H9 (cell line): ENCODE data around the gene CPA4. TPM values are rescaled to one million over a fixed set of nuclear protein-coding genes. Genes with fewer than 3 reads are reported as not detected.

Experiments
- DNase-seq: peaks from one replicate; pipeline ENCODE4 v3.0.0-alpha.2; 2017
- H2AFZ ChIP-seq: one replicate; pipeline ENCODE4 v1.6.1; 2013; ENCODE audit warnings: mild to moderate bottlenecking, low read length, control low read depth, moderate library complexity
- H2AK5ac ChIP-seq: 2 replicates; pipeline ENCODE4 v1.6.1; 2013; ENCODE audit warnings: low read length, control low read depth, mixed read lengths; ENCODE audit not compliant: insufficient read length
- H2BK120ac ChIP-seq: one replicate; pipeline ENCODE4 v1.6.1; 2013; ENCODE audit warnings: low read depth, mild to moderate bottlenecking, low read length, control low read depth, inconsistent platforms; ENCODE audit not compliant: poor library complexity, severe bottlenecking
- H2BK12ac ChIP-seq: 2 replicates; pipeline ENCODE4 v1.6.1; 2013; ENCODE audit warnings: low read length, control low read depth, mixed read lengths, low read depth; ENCODE audit not compliant: insufficient read length
- H2BK15ac ChIP-seq: 2 replicates; pipeline ENCODE4 v1.6.1; 2013; ENCODE audit warnings: low read depth, low read length, control low read depth
- H2BK20ac ChIP-seq: one replicate; pipeline ENCODE4 v1.6.1; 2013; ENCODE audit warnings: low read depth, mild to moderate bottlenecking, low read length, control low read depth, inconsistent platforms; ENCODE audit not compliant: poor library complexity, severe bottlenecking
- H2BK5ac ChIP-seq: 2 replicates; pipeline ENCODE4 v1.6.1; 2013; ENCODE audit warnings: low read length, control low read depth, mixed read lengths; ENCODE audit not compliant: insufficient read length
- H3K14ac ChIP-seq: 2 replicates; pipeline ENCODE4 v1.6.1; 2013; ENCODE audit warnings: low read length, control low read depth; ENCODE audit not compliant: insufficient read depth
- H3K18ac ChIP-seq: 2 replicates; pipeline ENCODE4 v1.6.1; 2013; ENCODE audit warnings: low read depth, mild to moderate bottlenecking, mixed read lengths, low read length, control low read depth; ENCODE audit not compliant: insufficient read length
- H3K23ac ChIP-seq: 2 replicates; pipeline ENCODE4 v1.6.1; 2013; ENCODE audit warnings: low read length, control low read depth, mixed read lengths, low read depth; ENCODE audit not compliant: insufficient read length
- H3K23me2 ChIP-seq: 2 replicates; pipeline ENCODE4 v1.6.1; 2013; ENCODE audit warnings: low read depth, mild to moderate bottlenecking, mixed read lengths, low read length, control low read depth; ENCODE audit not compliant: insufficient read length, poor library complexity, severe bottlenecking
- H3K27ac ChIP-seq: 2 replicates; pipeline ENCODE4 v1.5.1; 2013; ENCODE audit warnings: low read length, control low read depth, mixed read lengths, low read depth; ENCODE audit not compliant: insufficient read length
- H3K27me3 ChIP-seq: 2 replicates; pipeline ENCODE4 v1.6.1; 2013; ENCODE audit warnings: low read length, control low read depth, inconsistent platforms; ENCODE audit not compliant: insufficient read depth
- H3K4ac ChIP-seq: 2 replicates; pipeline ENCODE4 v1.6.1; 2013; ENCODE audit warnings: low read depth, mild to moderate bottlenecking, control low read depth, inconsistent platforms, low read length, moderate library complexity
- H3K4me1 ChIP-seq: 2 replicates; pipeline ENCODE4 v1.6.1; 2013; ENCODE audit warnings: low read length, control low read depth, inconsistent platforms; ENCODE audit not compliant: insufficient read depth
- H3K4me2 ChIP-seq: 2 replicates; pipeline ENCODE4 v1.6.1; 2013; ENCODE audit warnings: low read length, control low read depth, mixed read lengths; ENCODE audit not compliant: insufficient read length, insufficient read depth
- H3K56ac ChIP-seq: 2 replicates; pipeline ENCODE4 v1.6.1; 2013; ENCODE audit warnings: low read depth, mild to moderate bottlenecking, mixed read lengths, low read length, control low read depth; ENCODE audit not compliant: insufficient read length
- H3K79me1 ChIP-seq: 2 replicates; pipeline ENCODE4 v1.6.1; 2013; ENCODE audit warnings: low read depth, mild to moderate bottlenecking, moderate library complexity, low read length, control low read depth, inconsistent platforms; ENCODE audit not compliant: insufficient read depth, poor library complexity, severe bottlenecking
- H3K79me2 ChIP-seq: 2 replicates; pipeline ENCODE4 v1.6.1; 2013; ENCODE audit warnings: low read length, control low read depth, inconsistent platforms; ENCODE audit not compliant: insufficient read depth
- H3K9ac ChIP-seq: 2 replicates; pipeline ENCODE4 v1.6.1; 2013; ENCODE audit warnings: low read length, control low read depth, mixed read lengths; ENCODE audit not compliant: insufficient read length; ENCODE audit errors: extremely low read depth
- H3K9me3 ChIP-seq: one replicate; pipeline ENCODE4 v1.6.1; 2013; ENCODE audit warnings: low read depth, low read length, inconsistent platforms; ENCODE audit not compliant: control insufficient read depth
- H3T11ph ChIP-seq: one replicate; pipeline ENCODE4 v1.6.1; 2013; ENCODE audit warnings: mild to moderate bottlenecking, low read length, control low read depth, inconsistent platforms
- H4K20me1 ChIP-seq: one replicate; pipeline ENCODE4 v1.6.1; 2013; ENCODE audit not compliant: control insufficient read depth, insufficient read length, insufficient read depth
- H4K5ac ChIP-seq: 2 replicates; pipeline ENCODE4 v1.6.1; 2013; ENCODE audit warnings: low read depth, mild to moderate bottlenecking, mixed read lengths, low read length, control low read depth; ENCODE audit not compliant: insufficient read length
- H4K8ac ChIP-seq: replicated peaks from 2 replicates; pipeline ENCODE4 v1.6.1; 2013; ENCODE audit warnings: low read length, control low read depth, mixed read lengths, low read depth; ENCODE audit not compliant: insufficient read length
- H4K91ac ChIP-seq: 2 replicates; pipeline ENCODE4 v1.6.1; 2013; ENCODE audit warnings: low read depth, mild to moderate bottlenecking, moderate library complexity, mixed read lengths, low read length, control low read depth; ENCODE audit not compliant: insufficient read length
- H3K27ac Mint-ChIP-seq, 3 experiments: 2 replicates in 2 of 3; 3 replicates in 1 of 3; pipeline ENCODE4 v1.8.0; 2020 to 2021; ENCODE audit warnings: mixed read lengths in 3 of 3, mild to moderate bottlenecking in 1 of 3, moderate library complexity in 1 of 3
- H3K27me3 Mint-ChIP-seq: 2 replicates; pipeline ENCODE4 v1.8.0; 2021; ENCODE audit warnings: low read depth, mild to moderate bottlenecking, moderate library complexity, mixed read lengths
- H3K36me3 Mint-ChIP-seq, 3 experiments: 2 replicates in 2 of 3; 3 replicates in 1 of 3; pipeline ENCODE4 v1.8.0; 2020 to 2021; ENCODE audit warnings: low read depth in 3 of 3, mixed read lengths in 3 of 3; ENCODE audit not compliant: insufficient read depth in 1 of 3
- H3K4me1 Mint-ChIP-seq, 2 experiments: 2 replicates each; pipeline ENCODE4 v1.8.0; 2020; ENCODE audit warnings: mixed read lengths in 2 of 2
- H3K4me3 Mint-ChIP-seq, 2 experiments: 2 replicates in 1 of 2; 3 replicates in 1 of 2; pipeline ENCODE4 v1.8.0; 2020 to 2021; ENCODE audit warnings: mild to moderate bottlenecking in 2 of 2, mixed read lengths in 2 of 2, moderate library complexity in 1 of 2
- H3K9me3 Mint-ChIP-seq, 2 experiments: 2 replicates in 1 of 2; 3 replicates in 1 of 2; pipeline ENCODE4 v1.8.0; 2020; ENCODE audit warnings: mild to moderate bottlenecking in 2 of 2, mixed read lengths in 2 of 2, moderate library complexity in 1 of 2
- WGBS: extraction: QIAGEN DNeasy Blood & Tissue Kit; methylation state at CpG from one replicate; pipeline ENCODE4 v1.1.7; 2013; ENCODE audit warnings: missing lambda C conversion rate, low lambda C conversion rate, mixed read lengths; ENCODE audit not compliant: insufficient read length; ENCODE audit errors: extremely low coverage; 5-methylcytosine and 5-hydroxymethylcytosine counted together
- total RNA-seq: library from RNA; stranded (reverse); gene quantifications from 2 replicates; pipeline ENCODE4 v1.2.1, GENCODE V29; 2021
- TF ChIP-seq, protein P1 (sequence below): fragments of 200-600 bp; sonication (generic); conservative IDR thresholded peaks from 3 replicates; pipeline ENCODE4 v1.8.0; 2021; ENCODE audit warnings: antibody characterized with exemption, mild to moderate bottlenecking

CPA4 gene
- total RNA-seq, 1 experiment from 2014 or later = not detected

DNA sequence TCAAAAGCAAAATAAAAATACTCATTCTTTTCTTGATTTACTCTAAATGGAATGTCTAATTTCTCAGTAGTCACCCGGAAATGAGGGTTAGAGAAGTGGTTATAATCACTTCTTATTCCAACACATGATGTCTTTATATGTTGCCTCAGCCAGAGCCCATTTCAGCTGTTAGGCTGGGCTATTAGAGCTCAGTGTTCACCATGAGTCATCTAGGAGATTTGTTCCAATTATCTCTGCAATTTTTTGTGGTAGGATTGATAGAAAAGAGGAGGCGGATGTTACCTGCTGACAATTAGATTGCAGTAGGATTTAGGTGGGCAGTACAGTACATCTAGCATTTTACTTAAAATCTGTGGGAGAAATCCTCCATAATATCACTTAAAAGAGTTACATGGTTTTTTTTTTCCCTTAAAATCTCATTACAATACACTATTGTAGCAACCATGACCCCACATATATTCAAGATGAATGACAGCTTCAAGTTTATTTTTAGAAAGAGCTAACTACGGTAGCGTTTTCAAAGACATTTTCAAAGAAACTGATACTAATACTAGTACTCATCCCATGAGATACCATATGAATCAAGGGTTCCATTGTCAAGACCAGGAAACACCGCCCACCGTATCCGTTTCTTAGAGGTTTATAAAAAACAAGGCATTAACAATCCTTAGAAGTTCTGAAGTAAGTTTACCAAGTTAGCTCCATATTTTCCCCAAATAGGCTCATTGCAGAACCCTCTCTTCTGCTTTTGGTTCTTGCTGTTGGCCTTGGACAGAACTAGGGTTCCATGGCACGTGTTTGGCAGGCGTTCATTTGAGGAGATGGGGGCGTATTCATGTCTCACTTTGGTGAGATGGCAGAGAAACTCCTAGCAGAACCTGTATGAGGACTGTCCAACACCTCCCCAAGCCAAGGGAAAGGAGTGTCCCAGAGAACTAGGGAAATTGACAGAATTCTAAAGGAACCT, 15.9 kb upstream of the CPA4 start:
- no peak overlapping the region for H3K27ac Mint-ChIP-seq
- Histone ChIP-seq H3K27ac (no peak overlapping the region), H2AFZ (no peak overlapping the region)

More for the DNA sequence above, 15.9 kb upstream of the CPA4 start:
- no peak overlapping the region for H4K91ac ChIP-seq
- H3K9ac ChIP-seq = no peak overlapping the region
- no peak overlapping the region for H2BK15ac ChIP-seq
- H2BK20ac ChIP-seq = no peak overlapping the region
- H3K79me1 ChIP-seq = no peaks in the 10 kb centered on the region
- no peaks in the 10 kb centered on the region for H3K79me2 ChIP-seq
- no peak overlapping the region for H3K18ac ChIP-seq
- H3K4ac ChIP-seq = no peak overlapping the region
- no peak overlapping the region for H3K4me2 ChIP-seq
- no peak overlapping the region for H3T11ph ChIP-seq
- Mint-ChIP-seq H3K27me3 (peaks cover 5% of the 10 kb centered on the region), H3K4me3 (no peak overlapping the region), H3K4me1 (peaks cover 42 to 44% of the 10 kb centered on the region in 2 experiments), H3K9me3 (no peaks in the 10 kb centered on the region), H3K36me3 (no peaks in the 10 kb centered on the region)
- no peak overlapping the region for H2AK5ac ChIP-seq
- H2BK5ac ChIP-seq = no peak overlapping the region
- TF ChIP-seq, protein P1, sequence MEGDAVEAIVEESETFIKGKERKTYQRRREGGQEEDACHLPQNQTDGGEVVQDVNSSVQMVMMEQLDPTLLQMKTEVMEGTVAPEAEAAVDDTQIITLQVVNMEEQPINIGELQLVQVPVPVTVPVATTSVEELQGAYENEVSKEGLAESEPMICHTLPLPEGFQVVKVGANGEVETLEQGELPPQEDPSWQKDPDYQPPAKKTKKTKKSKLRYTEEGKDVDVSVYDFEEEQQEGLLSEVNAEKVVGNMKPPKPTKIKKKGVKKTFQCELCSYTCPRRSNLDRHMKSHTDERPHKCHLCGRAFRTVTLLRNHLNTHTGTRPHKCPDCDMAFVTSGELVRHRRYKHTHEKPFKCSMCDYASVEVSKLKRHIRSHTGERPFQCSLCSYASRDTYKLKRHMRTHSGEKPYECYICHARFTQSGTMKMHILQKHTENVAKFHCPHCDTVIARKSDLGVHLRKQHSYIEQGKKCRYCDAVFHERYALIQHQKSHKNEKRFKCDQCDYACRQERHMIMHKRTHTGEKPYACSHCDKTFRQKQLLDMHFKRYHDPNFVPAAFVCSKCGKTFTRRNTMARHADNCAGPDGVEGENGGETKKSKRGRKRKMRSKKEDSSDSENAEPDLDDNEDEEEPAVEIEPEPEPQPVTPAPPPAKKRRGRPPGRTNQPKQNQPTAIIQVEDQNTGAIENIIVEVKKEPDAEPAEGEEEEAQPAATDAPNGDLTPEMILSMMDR = no peak
- H2BK12ac ChIP-seq = no peak overlapping the region
- H3K4me1 ChIP-seq = peaks cover 13% of the 10 kb centered on the region; the same call in 1 of the 2 replicates
- no peak overlapping the region for H4K5ac ChIP-seq
- no peaks in the 10 kb centered on the region for H4K20me1 ChIP-seq
- H2BK120ac ChIP-seq = no peak overlapping the region
- no peak overlapping the region for H3K56ac ChIP-seq
- no CpG with 5 or more reads among the region's 10 CpGs for WGBS
- no peaks in the 10 kb centered on the region for H3K23me2 ChIP-seq
- no peaks in the 10 kb centered on the region for H3K9me3 ChIP-seq
- no peak overlapping the region for H4K8ac ChIP-seq
- H3K23ac ChIP-seq = no peak overlapping the region
- DNase-seq = no peak
- H3K14ac ChIP-seq = no peak overlapping the region
- no peaks in the 10 kb centered on the region for H3K27me3 ChIP-seq
